Fibroblast of mammary gland (primary cell): ENCODE measurements around the gene C11orf86.
A peak's percentile ranks its signal among the peaks of the same experiment; 100 is the strongest.

ENCODE experiments used
- DNase-seq: peaks from one replicate; pipeline ENCODE4 v3.0.0-alpha.2; 2010; ENCODE audit warnings: low read depth
- H3K4me3 ChIP-seq: 2 replicates; pipeline ENCODE4 v1.5.1; 2011; ENCODE audit warnings: low read depth, mild to moderate bottlenecking, low read length, moderate library complexity; ENCODE audit not compliant: control insufficient read depth
- CTCF ChIP-seq: conservative IDR thresholded peaks from 2 replicates; pipeline ENCODE4 v1.5.1; 2011; ENCODE audit warnings: low read depth, low read length, inconsistent platforms; ENCODE audit not compliant: control insufficient read depth, insufficient read depth

The C11orf86 gene

DNA sequence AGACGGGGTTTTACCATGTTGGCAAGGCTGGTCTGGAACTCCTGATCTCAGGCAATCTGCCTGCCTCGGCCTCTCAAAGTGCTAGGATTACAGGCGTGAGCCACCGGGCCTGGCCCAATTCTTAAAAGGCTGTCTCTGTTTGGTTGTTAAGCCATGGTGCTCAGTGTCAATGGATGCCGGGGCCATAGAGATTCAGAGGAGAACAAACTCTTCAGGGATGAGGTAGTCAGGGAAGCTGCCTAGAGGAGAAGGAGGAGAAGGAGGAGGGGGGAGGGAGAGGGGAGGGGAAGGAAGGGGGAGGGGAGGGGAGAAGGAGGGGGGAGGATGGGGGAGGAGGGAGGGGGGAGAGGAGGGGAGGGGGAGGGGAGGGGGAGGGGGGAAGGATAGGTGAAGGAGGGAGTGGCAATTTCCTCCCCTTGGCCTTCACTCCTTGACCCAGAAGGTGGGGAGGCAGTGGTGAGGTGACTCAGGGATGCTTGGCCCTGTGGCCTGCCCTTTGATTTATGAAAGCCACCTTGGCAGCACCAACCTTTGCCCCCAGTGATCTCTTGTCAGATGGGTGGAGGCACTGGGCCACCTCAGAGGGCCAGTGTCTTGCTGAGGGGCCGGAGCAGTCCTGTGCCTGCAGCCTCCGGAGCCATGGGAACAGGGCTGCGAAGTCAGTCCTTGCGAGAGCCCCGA lies at the start of gene C11orf86:
C11orf86 (plus strand) TSS at position 581 of the 681 bp plus-strand sequence; CDS start at position 640, 59 bp downstream.
- TF ChIP-seq CTCF: no peak
- DNase-seq: no peak
- H3K4me3 ChIP-seq: no peak within 1 kb of the TSS

DNA sequence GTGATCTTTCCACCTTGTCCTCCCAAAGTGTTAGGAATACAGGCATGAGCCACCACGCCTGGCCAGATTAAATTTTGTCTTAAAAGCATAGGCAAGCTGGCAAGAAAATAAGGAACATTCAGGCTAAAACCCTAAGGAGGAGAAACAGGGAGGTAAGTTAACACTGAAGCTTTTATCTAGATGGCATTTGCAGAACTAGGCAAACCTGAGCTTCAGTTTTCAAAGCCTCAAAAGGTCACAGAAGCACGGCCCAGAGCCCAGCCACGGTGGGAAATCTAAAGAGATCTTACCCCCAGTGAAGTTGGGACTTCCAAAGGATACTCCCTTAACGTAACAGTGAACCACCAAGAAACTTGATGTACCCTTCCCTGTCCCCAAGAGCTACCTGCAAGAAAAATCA lies 45.4 kb upstream of the C11orf86 start:
- no peak for DNase-seq
- TF ChIP-seq CTCF: no peak
- H3K4me3 ChIP-seq: no peak overlapping the region

- no peak overlapping the region for H3K4me3 ChIP-seq
- TF ChIP-seq CTCF: no peak
- DNase-seq: no peak
These were observed 42.6 kb upstream of the C11orf86 start for GRCh38 chr11:66932543-66932942.

GRCh38 chr11:66933531-66933930 lies 41.6 kb upstream of the C11orf86 start:
- TF ChIP-seq CTCF: no peak
- DNase-seq: no peak

DNA sequence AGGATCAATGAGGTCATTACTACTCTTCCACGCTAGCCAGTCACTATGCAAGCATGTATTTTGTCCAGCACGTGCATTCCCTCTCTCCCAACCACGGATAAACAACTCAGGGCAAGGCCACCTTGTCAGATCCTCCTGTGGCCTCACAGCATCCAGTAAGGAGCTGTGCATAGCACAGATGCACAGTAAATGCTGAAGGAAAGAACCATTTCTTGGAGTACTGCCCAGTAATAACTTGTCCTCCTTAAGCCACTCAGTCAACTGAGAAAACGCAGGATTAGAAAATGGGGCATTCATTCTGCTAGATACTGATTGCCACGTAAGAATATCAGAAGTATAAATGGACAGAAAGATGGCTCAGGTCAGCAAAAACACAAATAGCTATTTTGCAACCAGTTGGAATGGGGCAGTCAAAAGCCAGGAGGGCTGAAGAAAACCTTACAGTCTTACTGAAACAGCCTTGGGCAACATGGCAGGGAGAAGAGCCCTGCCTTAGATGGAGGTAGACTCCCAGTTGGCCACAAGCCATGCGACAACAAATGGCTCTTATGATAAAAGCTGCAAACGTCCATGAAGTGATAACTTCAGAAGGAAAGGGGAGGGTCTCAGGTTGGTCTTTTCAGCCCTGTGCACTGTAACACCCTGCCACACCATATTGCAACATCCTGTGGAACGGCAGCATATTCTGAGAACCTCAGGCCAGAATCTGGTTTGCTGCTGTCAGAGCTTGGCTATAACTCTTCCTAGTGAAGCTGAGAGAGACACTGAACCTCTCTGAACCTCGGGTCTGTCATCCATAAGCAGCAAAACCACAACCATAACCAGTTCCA lies 39.9 kb upstream of the C11orf86 start:
- H3K4me3 ChIP-seq: no peak overlapping the region
- DNase-seq: peak; percentile 86
- no peak for TF ChIP-seq CTCF

More at GRCh38 chr11:66933531-66933930, 41.6 kb upstream of the C11orf86 start:
- no peak overlapping the region for H3K4me3 ChIP-seq

GRCh38 chr11:66936311-66936711 lies 38.8 kb upstream of the C11orf86 start:
- no peak overlapping the region for H3K4me3 ChIP-seq
- peak; percentile 89 for DNase-seq
- no peak for TF ChIP-seq CTCF
